ENCODE measurements around the gene RTN4RL2. TPM values are rescaled to one million over a fixed set of nuclear protein-coding genes. Genes with fewer than 3 reads are reported as not detected.
A peak's percentile ranks its signal among the peaks of the same experiment; 100 is the strongest.

Gene RTN4RL2
- total and polyA plus RNA-seq, 7 experiments from 2014 or later: 0.08 to 0.47 (median 0.27) TPM; not detected in 2

DNA sequence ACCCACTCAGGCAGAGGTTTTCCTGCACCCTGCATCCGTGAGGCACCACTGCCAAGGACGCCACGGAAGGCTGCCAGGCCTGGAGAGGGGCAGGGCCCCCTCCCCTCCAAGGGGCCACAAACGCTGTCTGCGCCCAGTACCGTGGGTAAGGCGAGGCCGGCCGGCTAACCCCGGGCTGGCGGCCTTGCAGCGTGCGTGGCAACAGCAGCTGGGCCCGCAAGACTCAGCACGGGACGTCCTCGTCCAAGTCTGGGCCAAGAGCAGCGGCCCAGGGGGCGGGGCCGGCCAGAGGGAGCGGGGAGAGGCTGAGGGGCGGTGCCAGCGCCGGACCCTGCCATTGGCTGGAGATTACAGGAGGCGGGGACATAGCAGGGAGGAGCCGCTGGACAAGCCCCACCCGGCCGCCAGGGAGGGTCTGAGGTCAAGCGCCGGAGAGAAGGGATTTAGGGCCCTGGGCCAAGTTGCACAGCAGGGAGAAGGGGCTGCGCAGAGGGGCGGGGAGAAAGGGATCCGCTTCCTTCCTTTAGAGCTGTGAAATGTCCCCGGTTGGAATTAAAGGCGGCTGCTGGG is 39.2 kb downstream of the RTN4RL2 start:
- H3K4me1 Mint-ChIP-seq: peaks cover 0 to 7% (median 6%) of the 10 kb centered on the region in 7 donors
- peaks cover 0 to 24% (median 7%) of the 10 kb centered on the region in 5 donors for H3K36me3 Mint-ChIP-seq
- no peaks in the 10 kb centered on the region for H3K27me3 ChIP-seq (ENCODE audit: control insufficient read depth in 2 of 2, insufficient read depth in 2 of 2, low read length in 2 of 2)
- DNase-seq: peak in 2 of 9 donors; percentile 26 to 62
- intact Hi-C loops (cut with micrococcal nuclease): loop anchor here (10.0 kb wide), 2 partner anchors 295 to 1025 kb away; no protein-coding TSS in a partner anchor
- H3K4me3 ChIP-seq (ENCODE audit: low read length): no peak overlapping the region
- no peak overlapping the region for H3K27ac Mint-ChIP-seq
- H3K9me3 Mint-ChIP-seq: no peaks in the 10 kb centered on the region
- CTCF ChIA-PET: interaction anchor here (14.7 kb wide), 1 partner anchor 28 kb away, joined by 286 read pairs; the partner anchor contains the start of gene TIMM10
- peak overlapping the region in 4 of 10 donors; percentile 1 to 57 (median 25) for H3K4me3 Mint-ChIP-seq
- H3K36me3 ChIP-seq (ENCODE audit: control insufficient read depth in 2 of 3, insufficient read depth in 3 of 3, low read length in 3 of 3): peaks cover 0 to 20% (median 0%) of the 10 kb centered on the region in 3 experiments
- H3K27me3 Mint-ChIP-seq: no peaks in the 10 kb centered on the region
- H3K4me1 ChIP-seq (ENCODE audit: control insufficient read depth in 2 of 2, insufficient read depth in 2 of 2, low read length in 2 of 2): no peaks in the 10 kb centered on the region
- no peak overlapping the region for H3K27ac ChIP-seq (ENCODE audit: low read depth, low read length)
- POLR2A ChIA-PET: no interaction called here
- ATAC-seq: peak; percentile 93
- no peaks in the 10 kb centered on the region for H3K9me3 ChIP-seq (ENCODE audit: control insufficient read depth in 2 of 3, low read length in 3 of 3)

DNA sequence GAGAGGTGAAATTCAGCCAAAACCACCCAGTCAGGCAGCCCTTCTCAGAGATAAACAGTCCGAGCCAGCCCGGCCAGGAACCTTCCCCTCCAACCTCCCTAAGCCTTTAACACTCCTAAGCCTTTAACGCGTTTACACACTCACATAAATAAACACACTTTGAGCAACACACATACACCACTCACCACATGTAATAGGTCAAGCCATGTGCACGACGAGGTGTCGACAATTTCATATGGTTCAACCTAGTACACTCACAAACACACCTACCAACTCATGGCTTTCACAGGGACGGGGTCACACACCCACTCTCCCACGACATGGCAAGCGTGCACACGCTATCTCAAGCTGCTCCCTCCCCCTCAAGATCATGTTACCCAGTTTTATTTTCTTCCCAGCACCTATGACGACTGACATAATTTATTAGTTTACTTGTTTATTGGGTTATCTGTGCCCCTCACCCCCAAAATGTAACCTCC is 39.7 kb downstream of the RTN4RL2 start:
- H3K9me3 ChIP-seq (ENCODE audit: control insufficient read depth in 2 of 3, low read length in 3 of 3): no peaks in the 10 kb centered on the region
- POLR2A ChIA-PET: interaction anchor here (1.1 kb wide), 1 partner anchor 30 kb away, joined by 4 read pairs; no protein-coding TSS in a partner anchor
- Mint-ChIP-seq H3K36me3 (peaks cover 0 to 29% (median 7%) of the 10 kb centered on the region in 5 donors), H3K4me3 (peak overlapping the region in 3 of 10 donors; percentile 1 to 57 (median 36)), H3K4me1 (peaks cover 0 to 7% (median 6%) of the 10 kb centered on the region in 7 donors), H3K9me3 (no peaks in the 10 kb centered on the region), H3K27me3 (no peaks in the 10 kb centered on the region), H3K27ac (peak overlapping the region in 1 of 9 donors; percentile 20)
- H3K36me3 ChIP-seq (ENCODE audit: control insufficient read depth in 2 of 3, insufficient read depth in 3 of 3, low read length in 3 of 3): peaks cover 0 to 24% (median 0%) of the 10 kb centered on the region in 3 experiments
- intact Hi-C loops (cut with micrococcal nuclease): loop anchor here (10.0 kb wide), 2 partner anchors 295 to 1025 kb away; no protein-coding TSS in a partner anchor
- CTCF ChIA-PET: interaction anchor here (0.6 to 14.7 kb wide), 2 partner anchors 28 to 211 kb away, joined by 3 to 286 read pairs; partner anchors contain the start of gene TIMM10
- ATAC-seq: no peak
- H3K4me3 ChIP-seq (ENCODE audit: low read length): no peak overlapping the region
- H3K4me1 ChIP-seq (ENCODE audit: control insufficient read depth in 2 of 2, insufficient read depth in 2 of 2, low read length in 2 of 2): no peaks in the 10 kb centered on the region
- no peak for DNase-seq
- H3K27me3 ChIP-seq (ENCODE audit: control insufficient read depth in 2 of 2, insufficient read depth in 2 of 2, low read length in 2 of 2): no peaks in the 10 kb centered on the region
- H3K27ac ChIP-seq (ENCODE audit: low read depth, low read length): no peak overlapping the region

DNA sequence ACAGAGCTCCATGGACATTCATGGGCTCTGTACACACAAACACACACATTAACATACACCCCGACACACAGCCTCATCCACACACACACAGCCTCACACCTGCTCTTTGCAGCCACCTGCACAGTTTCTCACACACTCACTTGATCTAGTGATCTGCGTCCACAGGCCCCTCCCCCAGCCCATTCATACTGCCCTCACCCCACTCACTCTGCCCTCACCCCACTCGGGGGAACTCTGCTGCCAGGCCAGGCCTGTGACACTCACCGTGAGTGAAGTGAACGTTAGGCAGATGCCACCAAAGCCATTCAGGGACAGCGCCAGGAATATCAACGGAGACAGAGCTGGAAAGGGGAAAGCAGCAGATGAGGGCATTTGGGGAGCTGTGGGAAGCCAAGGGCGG is 40.2 kb downstream of the RTN4RL2 start:
- intact Hi-C loops (cut with micrococcal nuclease): no loop called here
- Histone ChIP-seq H3K27me3 (ENCODE audit: control insufficient read depth in 2 of 2, insufficient read depth in 2 of 2, low read length in 2 of 2) (no peaks in the 10 kb centered on the region), H3K4me3 (ENCODE audit: low read length) (no peak overlapping the region), H3K9me3 (ENCODE audit: control insufficient read depth in 2 of 3, low read length in 3 of 3) (no peaks in the 10 kb centered on the region), H3K27ac (ENCODE audit: low read depth, low read length) (no peak overlapping the region), H3K4me1 (ENCODE audit: control insufficient read depth in 2 of 2, insufficient read depth in 2 of 2, low read length in 2 of 2) (no peaks in the 10 kb centered on the region), H3K36me3 (ENCODE audit: control insufficient read depth in 2 of 3, insufficient read depth in 3 of 3, low read length in 3 of 3) (peaks cover 0 to 24% (median 0%) of the 10 kb centered on the region in 3 experiments)
- H3K4me3 Mint-ChIP-seq: peak overlapping the region in 1 of 10 donors; percentile 57
- no peak for ATAC-seq
- POLR2A ChIA-PET: interaction anchor here (1.1 kb wide), 1 partner anchor 29 kb away, joined by 4 read pairs; no protein-coding TSS in a partner anchor
- peaks cover 0 to 29% (median 7%) of the 10 kb centered on the region in 5 donors for H3K36me3 Mint-ChIP-seq
- no peaks in the 10 kb centered on the region for H3K27me3 Mint-ChIP-seq
- CTCF ChIA-PET: interaction anchor here (0.6 to 14.7 kb wide), 2 partner anchors 27 to 212 kb away, joined by 3 to 286 read pairs; partner anchors contain the start of gene TIMM10
- no peak for DNase-seq
- H3K4me1 Mint-ChIP-seq: peaks cover 0 to 7% (median 6%) of the 10 kb centered on the region in 7 donors
- H3K27ac Mint-ChIP-seq: peak overlapping the region in 1 of 9 donors; percentile 20
- H3K9me3 Mint-ChIP-seq: no peaks in the 10 kb centered on the region

DNA sequence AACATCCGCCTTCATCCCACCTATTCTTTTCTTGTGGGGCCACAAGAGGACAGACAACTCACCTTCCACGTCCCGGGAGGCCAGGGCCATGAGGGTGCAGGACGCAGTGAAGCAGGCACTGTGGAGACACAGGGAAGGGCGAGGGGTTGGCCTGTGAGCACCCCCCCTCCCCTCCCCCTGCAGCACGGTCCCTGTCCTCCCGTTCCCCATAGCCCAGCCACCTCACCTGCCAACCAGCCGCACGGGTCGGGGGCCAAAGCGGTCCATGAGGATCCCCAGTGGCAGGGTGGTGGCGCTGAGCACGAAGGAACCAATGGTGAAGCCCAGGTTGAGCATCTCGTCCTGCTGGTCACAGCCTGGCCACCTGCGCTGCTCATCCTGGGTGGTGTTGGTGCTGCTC is 40.6 kb downstream of the RTN4RL2 start:
- H3K9me3 Mint-ChIP-seq: no peaks in the 10 kb centered on the region
- H3K4me1 ChIP-seq (ENCODE audit: control insufficient read depth in 2 of 2, insufficient read depth in 2 of 2, low read length in 2 of 2): no peaks in the 10 kb centered on the region
- DNase-seq (no peak), ATAC-seq (no peak)
- no peak overlapping the region for H3K27ac ChIP-seq (ENCODE audit: low read depth, low read length)
- peaks cover 0 to 7% (median 6%) of the 10 kb centered on the region in 7 donors for H3K4me1 Mint-ChIP-seq
- H3K4me3 ChIP-seq (ENCODE audit: low read length): no peak overlapping the region
- no peak overlapping the region for H3K4me3 Mint-ChIP-seq
- peaks cover 0 to 22% (median 0%) of the 10 kb centered on the region in 3 experiments for H3K36me3 ChIP-seq (ENCODE audit: control insufficient read depth in 2 of 3, insufficient read depth in 3 of 3, low read length in 3 of 3)
- ChIA-PET POLR2A (interaction anchor here (1.1 to 1.2 kb wide), 3 partner anchors 13 to 29 kb away, joined by 3 to 4 read pairs (median 3); no protein-coding TSS in a partner anchor), CTCF (interaction anchor here (14.7 kb wide), 1 partner anchor 27 kb away, joined by 286 read pairs; the partner anchor contains the start of gene TIMM10)
- H3K27me3 Mint-ChIP-seq: no peaks in the 10 kb centered on the region
- no peak overlapping the region for H3K27ac Mint-ChIP-seq
- H3K27me3 ChIP-seq (ENCODE audit: control insufficient read depth in 2 of 2, insufficient read depth in 2 of 2, low read length in 2 of 2): no peaks in the 10 kb centered on the region
- intact Hi-C loops (cut with micrococcal nuclease): no loop called here
- no peaks in the 10 kb centered on the region for H3K9me3 ChIP-seq (ENCODE audit: control insufficient read depth in 2 of 3, low read length in 3 of 3)
- peaks cover 0 to 26% (median 7%) of the 10 kb centered on the region in 5 donors for H3K36me3 Mint-ChIP-seq

DNA sequence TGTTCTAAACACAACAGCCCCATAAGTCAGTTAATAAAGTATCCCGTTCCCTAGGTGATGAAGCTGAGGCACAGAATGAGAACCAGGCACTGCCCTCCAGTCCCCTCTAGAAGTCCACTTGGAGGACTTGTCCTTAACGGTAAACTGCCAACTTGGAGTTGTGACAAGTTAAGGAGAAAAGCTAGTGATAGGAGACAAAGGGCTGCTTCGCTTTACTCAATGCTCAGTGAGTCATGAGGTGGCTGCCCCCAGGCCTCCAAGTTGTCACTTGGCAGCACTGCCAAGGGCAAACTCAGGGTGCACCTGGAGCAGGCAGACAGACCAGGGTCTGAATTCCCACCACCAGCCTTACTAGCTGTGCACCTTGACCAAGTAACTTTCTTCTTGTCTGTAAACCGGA is 41.6 kb downstream of the RTN4RL2 start:
- H3K27ac ChIP-seq (ENCODE audit: low read depth, low read length): no peak overlapping the region
- H3K36me3 ChIP-seq (ENCODE audit: control insufficient read depth in 2 of 3, insufficient read depth in 3 of 3, low read length in 3 of 3): peaks cover 0 to 18% (median 0%) of the 10 kb centered on the region in 3 experiments
- Mint-ChIP-seq H3K9me3 (no peaks in the 10 kb centered on the region), H3K27ac (no peak overlapping the region), H3K36me3 (peaks cover 0 to 24% (median 7%) of the 10 kb centered on the region in 5 donors), H3K27me3 (no peaks in the 10 kb centered on the region), H3K4me3 (no peak overlapping the region), H3K4me1 (peaks cover 0 to 7% (median 6%) of the 10 kb centered on the region in 7 donors)
- H3K9me3 ChIP-seq (ENCODE audit: control insufficient read depth in 2 of 3, low read length in 3 of 3): no peaks in the 10 kb centered on the region
- intact Hi-C loops (cut with micrococcal nuclease): no loop called here
- ATAC-seq (no peak), DNase-seq (no peak)
- ChIA-PET CTCF (interaction anchor here (1.0 to 2.0 kb wide), 2 partner anchors 9 to 24 kb away, joined by 5 to 18 read pairs; no protein-coding TSS in a partner anchor), POLR2A (interaction anchor here (1.1 to 1.2 kb wide), 2 partner anchors 12 to 25 kb away, joined by 3 read pairs; no protein-coding TSS in a partner anchor)
- H3K27me3 ChIP-seq (ENCODE audit: control insufficient read depth in 2 of 2, insufficient read depth in 2 of 2, low read length in 2 of 2): no peaks in the 10 kb centered on the region
- no peak overlapping the region for H3K4me3 ChIP-seq (ENCODE audit: low read length)
- no peaks in the 10 kb centered on the region for H3K4me1 ChIP-seq (ENCODE audit: control insufficient read depth in 2 of 2, insufficient read depth in 2 of 2, low read length in 2 of 2)

DNA sequence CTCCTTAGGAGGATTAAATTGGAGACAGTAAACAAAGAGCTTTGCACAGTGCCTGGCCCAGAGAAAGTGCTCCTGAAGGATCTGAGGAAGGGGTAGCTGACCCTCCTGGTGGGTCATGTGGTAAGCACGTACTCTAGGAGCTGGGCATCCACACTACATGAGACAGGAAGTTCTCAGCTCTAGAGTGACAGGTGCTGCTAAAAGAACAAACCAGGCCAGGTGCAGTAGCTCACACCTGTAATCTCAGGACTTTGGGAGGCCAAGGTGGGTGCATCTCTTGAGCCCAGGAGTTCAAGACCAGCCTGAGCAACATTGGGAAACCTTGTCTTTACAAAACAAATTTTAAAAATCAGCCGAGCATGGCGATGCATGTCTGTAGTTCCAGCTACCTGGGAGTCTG is 42.0 kb downstream of the RTN4RL2 start:
- CTCF ChIA-PET: interaction anchor here (0.6 to 2.0 kb wide), 3 partner anchors 9 to 73 kb away, joined by 4 to 18 read pairs (median 5); no protein-coding TSS in a partner anchor
- H3K36me3 Mint-ChIP-seq: peaks cover 0 to 24% (median 7%) of the 10 kb centered on the region in 5 donors
- no peak overlapping the region for H3K4me3 ChIP-seq (ENCODE audit: low read length)
- peaks cover 0 to 7% (median 6%) of the 10 kb centered on the region in 7 donors for H3K4me1 Mint-ChIP-seq
- H3K9me3 ChIP-seq (ENCODE audit: control insufficient read depth in 2 of 3, low read length in 3 of 3): no peaks in the 10 kb centered on the region
- H3K27me3 Mint-ChIP-seq: no peaks in the 10 kb centered on the region
- no peak overlapping the region for H3K27ac Mint-ChIP-seq
- DNase-seq (no peak), ATAC-seq (no peak)
- intact Hi-C loops (cut with micrococcal nuclease): no loop called here
- H3K36me3 ChIP-seq (ENCODE audit: control insufficient read depth in 2 of 3, insufficient read depth in 3 of 3, low read length in 3 of 3): peaks cover 0 to 18% (median 0%) of the 10 kb centered on the region in 3 experiments
- H3K9me3 Mint-ChIP-seq: no peaks in the 10 kb centered on the region
- no peak overlapping the region for H3K27ac ChIP-seq (ENCODE audit: low read depth, low read length)
- POLR2A ChIA-PET: no interaction called here
- no peaks in the 10 kb centered on the region for H3K27me3 ChIP-seq (ENCODE audit: control insufficient read depth in 2 of 2, insufficient read depth in 2 of 2, low read length in 2 of 2)
- no peaks in the 10 kb centered on the region for H3K4me1 ChIP-seq (ENCODE audit: control insufficient read depth in 2 of 2, insufficient read depth in 2 of 2, low read length in 2 of 2)
- no peak overlapping the region for H3K4me3 Mint-ChIP-seq

All from naive thymus-derived CD4-positive, alpha-beta T cell (primary cell).